ENCODE results near the gene SEMA4C.

The SEMA4C gene

GRCh38 chr2:96842600-96842999 is 27.3 kb downstream of the SEMA4C start:
- H2BK15ac ChIP-seq (ENCODE audit: low read depth, poor library complexity, severe bottlenecking): no peak overlapping the region
- no peak overlapping the region for H3K4ac ChIP-seq (ENCODE audit: low read depth in 1 of 2, low read length in 2 of 2)
- H4K8ac ChIP-seq (ENCODE audit: low read length): no peak overlapping the region
- H3K79me1 ChIP-seq (replicated peaks; ENCODE audit: low read length, poor library complexity, severe bottlenecking): no peaks in the 10 kb centered on the region
- H3K14ac ChIP-seq (ENCODE audit: low read length in 2 of 2): no peak overlapping the region
- H3K9me3 ChIP-seq (ENCODE audit: control insufficient read depth, low read length): no peaks in the 10 kb centered on the region
- peaks cover 17 to 47% of the 10 kb centered on the region in 2 experiments for H3K36me3 ChIP-seq (ENCODE audit: control insufficient read depth in 1 of 2, insufficient read depth in 2 of 2, low read depth in 1 of 2, low read length in 2 of 2)
- no peak for DNase-seq
- whole genome bisulfite sequencing: 90% methylated on average over 5 of the region's 7 CpGs
- H3K4me1 ChIP-seq (ENCODE audit: control insufficient read depth, insufficient read depth, low read depth, low read length): no peaks in the 10 kb centered on the region
- no peak overlapping the region for H3K9ac ChIP-seq (ENCODE audit: low read length)
- no peak overlapping the region for H3K18ac ChIP-seq (ENCODE audit: low read depth in 1 of 2, low read length in 2 of 2)
- no peak overlapping the region for H2BK120ac ChIP-seq (ENCODE audit: low read depth, low read length)
- H2AFZ ChIP-seq (ENCODE audit: low read depth, low read length): no peak overlapping the region
- H2AK5ac ChIP-seq (ENCODE audit: low read length, severe bottlenecking): no peak overlapping the region
- H3K27ac ChIP-seq (ENCODE audit: low read length, poor library complexity, severe bottlenecking): no peak overlapping the region
- H4K91ac ChIP-seq (ENCODE audit: low read length): no peak overlapping the region
- H3K4me3 ChIP-seq (ENCODE audit: insufficient read depth in 1 of 2, low read depth in 1 of 2, low read length in 2 of 2): no peak overlapping the region
- no peak overlapping the region for H2BK12ac ChIP-seq (ENCODE audit: low read length in 2 of 2)
- H3K4me2 ChIP-seq (ENCODE audit: low read length, poor library complexity, severe bottlenecking): no peak overlapping the region
- no peak overlapping the region for H3K23ac ChIP-seq (ENCODE audit: low read length in 2 of 2)
- no peak overlapping the region for H2BK5ac ChIP-seq (ENCODE audit: low read depth, low read length, poor library complexity, severe bottlenecking)
- H3K27me3 ChIP-seq (ENCODE audit: control insufficient read depth in 1 of 2, insufficient read depth in 1 of 2, low read length in 2 of 2): no peaks in the 10 kb centered on the region

GRCh38 chr2:96841701-96842495 is 28.0 kb downstream of the SEMA4C start:
- H2AFZ ChIP-seq (ENCODE audit: low read depth, low read length): no peak overlapping the region
- H3K18ac ChIP-seq (ENCODE audit: low read depth in 1 of 2, low read length in 2 of 2): no peak overlapping the region
- no peak overlapping the region for H3K14ac ChIP-seq (ENCODE audit: low read length in 2 of 2)
- WGBS: 96% methylated on average over 15 of the region's 16 CpGs
- H2BK120ac ChIP-seq (ENCODE audit: low read depth, low read length): no peak overlapping the region
- no peak overlapping the region for H2BK5ac ChIP-seq (ENCODE audit: low read depth, low read length, poor library complexity, severe bottlenecking)
- H3K36me3 ChIP-seq (ENCODE audit: control insufficient read depth in 1 of 2, insufficient read depth in 2 of 2, low read depth in 1 of 2, low read length in 2 of 2): peaks cover 17 to 46% of the 10 kb centered on the region in 2 experiments
- H2BK15ac ChIP-seq (ENCODE audit: low read depth, poor library complexity, severe bottlenecking): no peak overlapping the region
- no peak overlapping the region for H3K23ac ChIP-seq (ENCODE audit: low read length in 2 of 2)
- H3K27me3 ChIP-seq (ENCODE audit: control insufficient read depth in 1 of 2, insufficient read depth in 1 of 2, low read length in 2 of 2): no peaks in the 10 kb centered on the region
- no peaks in the 10 kb centered on the region for H3K4me1 ChIP-seq (ENCODE audit: control insufficient read depth, insufficient read depth, low read depth, low read length)
- H4K91ac ChIP-seq (ENCODE audit: low read length): no peak overlapping the region
- no peak overlapping the region for H2AK5ac ChIP-seq (ENCODE audit: low read length, severe bottlenecking)
- no peak overlapping the region for H3K4me3 ChIP-seq (ENCODE audit: insufficient read depth in 1 of 2, low read depth in 1 of 2, low read length in 2 of 2)
- no peak overlapping the region for H3K4me2 ChIP-seq (ENCODE audit: low read length, poor library complexity, severe bottlenecking)
- H3K79me1 ChIP-seq (replicated peaks; ENCODE audit: low read length, poor library complexity, severe bottlenecking): no peaks in the 10 kb centered on the region
- H3K9ac ChIP-seq (ENCODE audit: low read length): no peak overlapping the region
- no peak overlapping the region for H2BK12ac ChIP-seq (ENCODE audit: low read length in 2 of 2)
- no peaks in the 10 kb centered on the region for H3K9me3 ChIP-seq (ENCODE audit: control insufficient read depth, low read length)
- DNase-seq: no peak
- no peak overlapping the region for H3K4ac ChIP-seq (ENCODE audit: low read depth in 1 of 2, low read length in 2 of 2)
- H4K8ac ChIP-seq (ENCODE audit: low read length): no peak overlapping the region
- no peak overlapping the region for H3K27ac ChIP-seq (ENCODE audit: low read length, poor library complexity, severe bottlenecking)

GRCh38 chr2:96839875-96840850 is 29.7 kb downstream of the SEMA4C start:
- no peak overlapping the region for H4K8ac ChIP-seq (ENCODE audit: low read length)
- no peak overlapping the region for H2AFZ ChIP-seq (ENCODE audit: low read depth, low read length)
- H3K18ac ChIP-seq (ENCODE audit: low read depth in 1 of 2, low read length in 2 of 2): no peak overlapping the region
- H2AK5ac ChIP-seq (ENCODE audit: low read length, severe bottlenecking): no peak overlapping the region
- no peak overlapping the region for H3K14ac ChIP-seq (ENCODE audit: low read length in 2 of 2)
- no peak overlapping the region for H2BK5ac ChIP-seq (ENCODE audit: low read depth, low read length, poor library complexity, severe bottlenecking)
- DNase-seq: no peak
- H3K9me3 ChIP-seq (ENCODE audit: control insufficient read depth, low read length): no peaks in the 10 kb centered on the region
- H3K4me2 ChIP-seq (ENCODE audit: low read length, poor library complexity, severe bottlenecking): no peak overlapping the region
- no peak overlapping the region for H3K9ac ChIP-seq (ENCODE audit: low read length)
- no peaks in the 10 kb centered on the region for H3K79me1 ChIP-seq (replicated peaks; ENCODE audit: low read length, poor library complexity, severe bottlenecking)
- H2BK12ac ChIP-seq (ENCODE audit: low read length in 2 of 2): no peak overlapping the region
- no peak overlapping the region for H4K91ac ChIP-seq (ENCODE audit: low read length)
- whole genome bisulfite sequencing: 93% methylated on average over 37 of the region's 37 CpGs
- no peaks in the 10 kb centered on the region for H3K27me3 ChIP-seq (ENCODE audit: control insufficient read depth in 1 of 2, insufficient read depth in 1 of 2, low read length in 2 of 2)
- H2BK15ac ChIP-seq (ENCODE audit: low read depth, poor library complexity, severe bottlenecking): no peak overlapping the region
- H3K27ac ChIP-seq (ENCODE audit: low read length, poor library complexity, severe bottlenecking): no peak overlapping the region
- H3K4ac ChIP-seq (ENCODE audit: low read depth in 1 of 2, low read length in 2 of 2): no peak overlapping the region
- H3K4me3 ChIP-seq (ENCODE audit: insufficient read depth in 1 of 2, low read depth in 1 of 2, low read length in 2 of 2): no peak overlapping the region
- no peak overlapping the region for H3K23ac ChIP-seq (ENCODE audit: low read length in 2 of 2)
- no peak overlapping the region for H2BK120ac ChIP-seq (ENCODE audit: low read depth, low read length)
- peaks cover 12 to 42% of the 10 kb centered on the region in 2 experiments for H3K36me3 ChIP-seq (ENCODE audit: control insufficient read depth in 1 of 2, insufficient read depth in 2 of 2, low read depth in 1 of 2, low read length in 2 of 2)
- no peaks in the 10 kb centered on the region for H3K4me1 ChIP-seq (ENCODE audit: control insufficient read depth, insufficient read depth, low read depth, low read length)

GRCh38 chr2:96839293-96839874 is 30.5 kb downstream of the SEMA4C start:
- Histone ChIP-seq H3K9ac (ENCODE audit: low read length) (no peak overlapping the region), H3K18ac (ENCODE audit: low read depth in 1 of 2, low read length in 2 of 2) (no peak overlapping the region), H2BK12ac (ENCODE audit: low read length in 2 of 2) (no peak overlapping the region), H4K91ac (ENCODE audit: low read length) (no peak overlapping the region), H3K27me3 (ENCODE audit: control insufficient read depth in 1 of 2, insufficient read depth in 1 of 2, low read length in 2 of 2) (no peaks in the 10 kb centered on the region), H3K4me3 (ENCODE audit: insufficient read depth in 1 of 2, low read depth in 1 of 2, low read length in 2 of 2) (no peak overlapping the region), H2BK120ac (ENCODE audit: low read depth, low read length) (no peak overlapping the region), H3K36me3 (ENCODE audit: control insufficient read depth in 1 of 2, insufficient read depth in 2 of 2, low read depth in 1 of 2, low read length in 2 of 2) (peaks cover 19 to 39% of the 10 kb centered on the region in 2 experiments), H3K4me2 (ENCODE audit: low read length, poor library complexity, severe bottlenecking) (no peak overlapping the region), H3K27ac (ENCODE audit: low read length, poor library complexity, severe bottlenecking) (no peak overlapping the region), H3K4ac (ENCODE audit: low read depth in 1 of 2, low read length in 2 of 2) (no peak overlapping the region), H2AFZ (ENCODE audit: low read depth, low read length) (no peak overlapping the region), H4K8ac (ENCODE audit: low read length) (no peak overlapping the region), H3K79me1 (replicated peaks; ENCODE audit: low read length, poor library complexity, severe bottlenecking) (no peaks in the 10 kb centered on the region), H2BK5ac (ENCODE audit: low read depth, low read length, poor library complexity, severe bottlenecking) (no peak overlapping the region), H3K9me3 (ENCODE audit: control insufficient read depth, low read length) (no peaks in the 10 kb centered on the region), H2BK15ac (ENCODE audit: low read depth, poor library complexity, severe bottlenecking) (no peak overlapping the region), H3K23ac (ENCODE audit: low read length in 2 of 2) (no peak overlapping the region), H2AK5ac (ENCODE audit: low read length, severe bottlenecking) (no peak overlapping the region), H3K14ac (ENCODE audit: low read length in 2 of 2) (no peak overlapping the region), H3K4me1 (ENCODE audit: control insufficient read depth, insufficient read depth, low read depth, low read length) (no peaks in the 10 kb centered on the region)
- DNase-seq: no peak
- WGBS: 97% methylated on average over 42 of the region's 42 CpGs
